Measurements from ENCODE around the gene REC114.

DNA sequence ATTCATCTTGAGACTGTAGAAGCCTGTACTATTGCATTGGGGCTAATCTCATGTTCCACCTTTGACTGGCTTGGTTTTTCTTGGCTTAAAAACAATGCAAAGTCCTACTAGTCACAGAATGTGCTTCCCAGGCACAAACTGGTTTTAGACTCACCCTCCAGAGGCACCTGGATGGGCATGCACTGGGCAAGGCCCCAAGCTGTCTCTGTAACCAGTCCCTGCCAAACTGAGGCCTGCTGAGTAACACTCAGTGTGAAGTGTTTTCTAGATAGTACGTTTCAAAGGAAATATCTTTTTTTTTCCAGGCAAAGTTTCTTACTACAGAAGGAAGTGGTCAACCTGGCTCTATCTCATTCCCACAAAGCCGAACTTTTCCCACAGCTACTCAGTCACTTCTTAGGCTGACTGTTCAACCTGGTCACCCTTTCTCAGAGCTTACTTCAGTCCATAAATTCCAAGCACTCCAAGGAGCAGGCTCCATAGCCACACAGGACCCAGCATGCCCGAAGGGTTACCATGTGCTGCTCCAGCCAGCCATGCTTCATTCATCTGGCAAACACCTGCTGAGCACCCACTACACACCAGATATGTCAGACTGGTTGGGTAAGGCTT, 132.8 kb downstream of the REC114 start:
- no peak for TF ChIP-seq ZNF354B (CRISPR knock-in tag; IDR thresholded peaks at IDR 0.05)
- no peak for TF ChIP-seq GATAD2A (IDR thresholded peaks at IDR 0.05)
- no peak for TF ChIP-seq EHMT2 (IDR thresholded peaks at IDR 0.05)

Data from K562 (cell line).